ENCODE measurements around the gene STX8. TPM values are rescaled to one million over a fixed set of nuclear protein-coding genes. Genes with fewer than 3 reads are reported as not detected.

The STX8 gene
- polyA plus RNA-seq, 1 experiment: 44.7 TPM

- DNase-seq (ENCODE audit: low read depth): no peak
- Histone ChIP-seq H3K36me3 (ENCODE audit: control insufficient read depth, insufficient read depth, low read length) (peaks cover 1% of the 10 kb centered on the region; the same call in 1 of the 2 replicates), H3K27me3 (ENCODE audit: control insufficient read depth, insufficient read depth, low read length) (no peaks in the 10 kb centered on the region), H3K4me3 (ENCODE audit: low read depth, low read length) (no peak overlapping the region)
- ChIA-PET CTCF (interaction anchor here (1.3 kb wide), 1 partner anchor 14 kb away, joined by 4 read pairs; no protein-coding TSS in a partner anchor), POLR2A (no interaction called here)
- no peak for TF ChIP-seq CTCF (IDR thresholded peaks at IDR 0.05; ENCODE audit: insufficient read depth, low read depth, low read length)
Observed at GRCh38 chr17:9484789-9485188, 90.8 kb downstream of the STX8 start.

GRCh38 chr17:9479964-9480363 lies 95.7 kb downstream of the STX8 start:
- H3K27me3 ChIP-seq (ENCODE audit: control insufficient read depth, insufficient read depth, low read length): no peaks in the 10 kb centered on the region
- POLR2A ChIA-PET: no interaction called here
- no peak overlapping the region for H3K4me3 ChIP-seq (ENCODE audit: low read depth, low read length)
- DNase-seq (ENCODE audit: low read depth): no peak
- CTCF ChIA-PET: interaction anchor here (1.5 kb wide), 1 partner anchor 18 kb away, joined by 4 read pairs; no protein-coding TSS in a partner anchor
- H3K36me3 ChIP-seq (ENCODE audit: control insufficient read depth, insufficient read depth, low read length): no peaks in the 10 kb centered on the region; the same call in 1 of the 2 replicates
- no peak for TF ChIP-seq CTCF (IDR thresholded peaks at IDR 0.05; ENCODE audit: insufficient read depth, low read depth, low read length)

- ChIA-PET CTCF (interaction anchor here (1.5 to 1.8 kb wide), 2 partner anchors 12 to 19 kb away, joined by 4 to 7 read pairs; no protein-coding TSS in a partner anchor), POLR2A (no interaction called here)
- TF ChIP-seq CTCF (IDR thresholded peaks at IDR 0.05; ENCODE audit: insufficient read depth, low read depth, low read length): no peak
Observed at GRCh38 chr17:9478889-9479288, 96.7 kb downstream of the STX8 start.

GRCh38 chr17:9475101-9475658 lies 100.4 kb downstream of the STX8 start:
- ChIA-PET CTCF (no interaction called here), POLR2A (no interaction called here)

More at GRCh38 chr17:9478889-9479288, 96.7 kb downstream of the STX8 start:
- no peak overlapping the region for H3K4me3 ChIP-seq (ENCODE audit: low read depth, low read length)
- DNase-seq (ENCODE audit: low read depth): no peak
- H3K27me3 ChIP-seq (ENCODE audit: control insufficient read depth, insufficient read depth, low read length): no peaks in the 10 kb centered on the region
- H3K36me3 ChIP-seq (ENCODE audit: control insufficient read depth, insufficient read depth, low read length): no peaks in the 10 kb centered on the region; the same call in 1 of the 2 replicates

GRCh38 chr17:9473711-9474110 lies 101.9 kb downstream of the STX8 start:
- Histone ChIP-seq H3K27me3 (ENCODE audit: control insufficient read depth, insufficient read depth, low read length) (no peaks in the 10 kb centered on the region), H3K4me3 (ENCODE audit: low read depth, low read length) (no peak overlapping the region), H3K36me3 (ENCODE audit: control insufficient read depth, insufficient read depth, low read length) (no peaks in the 10 kb centered on the region; the same call in 1 of the 2 replicates)
- ChIA-PET POLR2A (no interaction called here), CTCF (no interaction called here)
- DNase-seq (ENCODE audit: low read depth): no peak
- no peak for TF ChIP-seq CTCF (IDR thresholded peaks at IDR 0.05; ENCODE audit: insufficient read depth, low read depth, low read length)

More at GRCh38 chr17:9475101-9475658, 100.4 kb downstream of the STX8 start:
- no peaks in the 10 kb centered on the region for H3K27me3 ChIP-seq (ENCODE audit: control insufficient read depth, insufficient read depth, low read length)
- no peak overlapping the region for H3K4me3 ChIP-seq (ENCODE audit: low read depth, low read length)
- H3K36me3 ChIP-seq (ENCODE audit: control insufficient read depth, insufficient read depth, low read length): no peaks in the 10 kb centered on the region; the same call in 1 of the 2 replicates
- no peak for TF ChIP-seq CTCF (IDR thresholded peaks at IDR 0.05; ENCODE audit: insufficient read depth, low read depth, low read length)
- DNase-seq (ENCODE audit: low read depth): no peak
